ENCODE results near the gene ASB12.

GRCh38 chrX:64192673-64193072, 37.7 kb downstream of the ASB12 start:
- TF ChIP-seq CTCF (IDR thresholded peaks at IDR 0.05) (no peak), POLR2A (IDR thresholded peaks at IDR 0.05) (no peak)

Data from thyroid gland (tissue), 4 donors.